MM.1S (cell line): Measurements from ENCODE around the gene MCU.

Experiments used
- CTCF ChIP-seq: fragments of 300-600 bp; sonication (generic); IDR thresholded peaks from 2 replicates; pipeline ENCODE4 v1.5.1; 2016; ENCODE audit warnings: antibody characterized with exemption, low read length, mixed read lengths
- EZH2phosphoT487 ChIP-seq: fragments of 300-600 bp; sonication (generic); IDR thresholded peaks from 2 replicates; pipeline ENCODE4 v1.6.1; 2018; ENCODE audit warnings: antibody characterized with exemption, low read length

- TF ChIP-seq CTCF (no peak), EZH2phosphoT487 (no peak)
Measured at GRCh38 chr10:72825163-72825562, 133.2 kb downstream of the MCU start.
